Right renal cortex interstitium (tissue), 3 donors: ENCODE results near the gene CNTN4. TPM values are rescaled to one million over a fixed set of nuclear protein-coding genes. Genes with fewer than 3 reads are reported as not detected.

Experiments
- DNase-seq, 3 donors: peaks; one replicate each; pipeline ENCODE4 v3.0.0-alpha.2; 2013; ENCODE audit warnings: low read depth in 3 of 3, low spot score in 2 of 3
- polyA plus RNA-seq, 3 donors: library from polyadenylated mRNA; unstranded; fragments of 120-200 nt; gene quantifications; one replicate each; pipeline ENCODE4 v1.2.1, GENCODE V29; 2013; ENCODE audit not compliant: insufficient read length in 3 of 3

Gene CNTN4
- polyA plus RNA-seq, 3 donors, result 27.7 to 33.1 (median 28.5) TPM

DNA sequence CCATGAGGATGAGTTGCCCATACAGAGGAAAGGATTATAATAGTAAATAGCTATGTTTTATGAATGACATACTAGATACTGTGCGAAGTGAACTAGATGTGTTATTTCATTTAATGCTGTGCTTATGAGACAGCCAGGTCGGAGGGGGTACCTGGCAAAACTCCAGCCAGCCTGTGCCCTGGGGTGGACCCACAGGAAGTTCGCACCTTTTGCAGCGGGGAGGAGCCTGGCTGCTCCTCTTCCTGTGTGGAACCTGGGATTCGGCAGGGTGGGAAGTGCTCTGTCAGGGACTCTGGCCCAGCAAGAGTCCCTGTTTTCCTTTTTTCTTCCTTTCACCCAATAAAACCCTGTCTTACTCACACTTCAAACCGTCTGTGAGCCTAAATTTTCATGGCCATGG, 559.3 kb downstream of the CNTN4 start:
- no peak for DNase-seq

DNA sequence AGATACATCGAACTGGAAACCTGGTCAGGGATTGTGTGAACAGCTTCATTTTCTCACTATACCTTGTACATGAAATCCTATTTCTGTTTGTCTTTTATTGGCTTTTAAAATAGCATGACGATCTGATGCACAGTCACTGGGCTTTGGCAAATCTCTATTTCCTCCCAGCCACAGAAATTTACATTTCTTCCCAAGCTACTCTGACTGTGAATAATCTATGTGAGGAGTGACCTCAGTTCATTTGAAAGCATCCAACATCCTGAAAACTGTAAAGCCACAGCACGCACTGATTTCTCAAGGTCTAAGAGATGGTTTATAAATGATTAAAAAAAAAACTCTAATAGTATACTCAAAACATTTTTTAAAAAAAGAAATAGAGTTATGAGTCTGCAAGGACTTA, 561.2 kb downstream of the CNTN4 start:
- no peak for DNase-seq

DNA sequence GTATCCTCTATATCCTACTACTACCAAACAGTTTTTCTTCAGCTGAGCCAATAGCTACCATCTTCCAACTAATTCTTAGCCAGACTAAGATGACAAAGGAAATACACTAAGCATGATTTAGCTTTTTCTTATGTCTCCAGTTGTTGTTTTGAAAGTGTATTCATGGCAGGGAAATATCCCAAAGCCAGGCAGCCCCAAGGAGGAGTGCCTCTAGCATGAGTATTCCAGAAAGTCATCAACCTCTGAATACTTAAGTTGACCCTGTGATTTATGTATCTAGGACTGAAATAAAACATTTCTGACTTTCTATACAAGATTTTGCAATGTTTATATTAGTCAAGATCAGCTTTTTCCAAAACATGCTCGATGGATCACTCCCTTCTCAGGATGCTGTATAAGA, 562.4 kb downstream of the CNTN4 start:
- DNase-seq, result no peak

DNA sequence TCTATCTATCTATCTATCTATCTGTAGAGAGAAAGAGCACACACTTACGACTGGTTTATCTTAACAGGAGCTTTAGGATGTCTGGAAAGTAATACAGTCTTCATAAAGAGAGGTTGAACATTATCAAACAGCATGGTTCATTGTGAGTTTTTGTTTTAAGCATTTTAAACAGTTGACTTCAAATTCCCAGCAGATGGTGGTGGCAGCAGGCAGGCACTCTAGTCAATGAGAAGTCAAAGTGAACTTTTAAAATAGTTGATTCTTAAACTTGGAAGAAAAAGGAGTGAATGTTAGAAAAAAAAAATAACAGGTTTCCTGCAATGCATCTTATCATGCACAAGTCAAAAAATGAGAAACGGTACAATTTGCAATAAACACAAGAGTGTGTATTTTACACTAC, 578.8 kb downstream of the CNTN4 start:
- no peak for DNase-seq

- no peak for DNase-seq
Observed at GRCh38 chr3:2680236-2680635, 581.6 kb downstream of the CNTN4 start.

- DNase-seq, result no peak
Observed at GRCh38 chr3:2684046-2684445, 585.4 kb downstream of the CNTN4 start.

DNA sequence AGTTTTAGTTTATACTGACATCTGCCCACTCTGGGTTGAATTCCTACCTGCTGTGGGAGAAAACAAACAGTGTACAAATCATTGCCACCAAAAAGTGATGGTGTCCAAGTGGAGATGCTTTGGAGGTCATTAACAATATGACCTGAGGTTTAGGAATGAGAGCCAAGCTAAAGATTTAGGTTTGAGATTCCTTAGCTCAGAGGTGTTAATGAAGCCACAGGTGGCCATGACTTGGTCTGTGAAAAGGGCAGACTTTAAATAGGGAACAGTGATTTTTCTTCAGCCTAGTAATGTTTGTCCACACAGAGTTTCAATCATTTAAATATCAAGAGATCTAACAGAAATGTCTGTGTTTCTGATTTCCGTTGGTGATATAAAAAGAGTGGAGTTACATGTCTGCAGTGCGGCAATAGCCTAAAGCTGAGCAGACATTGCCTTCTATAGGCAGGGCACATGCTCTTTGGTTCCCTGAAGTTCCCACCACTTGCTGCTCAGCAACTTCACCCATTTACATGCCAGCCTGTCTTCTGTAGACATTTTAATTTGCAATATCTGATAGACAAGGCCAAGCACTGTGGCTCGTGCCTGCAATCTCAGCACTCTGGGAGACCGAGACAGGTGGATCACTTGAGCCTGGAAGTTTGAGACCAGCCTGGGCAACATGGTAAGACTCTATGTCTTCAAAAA, 588.3 kb downstream of the CNTN4 start:
- DNase-seq, result no peak

GRCh38 chr3:2697589-2697988, 598.9 kb downstream of the CNTN4 start:
- no peak for DNase-seq

- DNase-seq, result no peak
Observed at GRCh38 chr3:2701471-2701870, 602.8 kb downstream of the CNTN4 start.

DNA sequence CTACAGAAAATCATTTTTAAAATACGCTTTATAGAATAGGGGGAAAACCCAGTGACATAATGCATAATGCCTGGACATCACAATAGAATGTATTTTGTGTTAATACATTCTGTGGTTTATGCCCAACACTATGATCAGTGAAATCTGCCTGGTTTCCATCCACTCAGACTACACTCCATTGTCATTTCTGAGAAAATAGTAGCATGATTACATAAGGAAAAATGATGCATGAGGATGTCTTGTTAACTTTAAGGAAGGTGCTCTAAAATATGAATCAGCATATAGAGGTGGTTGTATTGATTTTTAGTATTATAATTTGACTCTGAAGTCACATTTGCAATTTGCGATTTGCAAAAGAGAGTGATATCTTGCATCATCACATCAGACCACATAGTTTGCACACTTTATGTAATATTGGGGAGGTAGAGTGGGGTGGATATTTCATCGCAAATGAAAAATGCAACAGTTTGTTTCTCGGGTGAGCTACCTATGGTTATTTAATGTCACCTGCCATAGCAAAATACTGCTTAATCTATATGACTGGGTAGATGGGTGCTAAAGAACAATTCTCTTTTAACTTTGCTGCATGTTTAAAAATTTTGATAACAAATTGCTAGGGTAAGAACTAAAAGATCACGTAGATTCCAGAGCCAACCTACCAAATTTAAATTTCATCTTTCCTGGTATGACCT, 607.6 kb downstream of the CNTN4 start:
- DNase-seq, result no peak

GRCh38 chr3:2706836-2707210, 608.2 kb downstream of the CNTN4 start:
- no peak for DNase-seq

DNA sequence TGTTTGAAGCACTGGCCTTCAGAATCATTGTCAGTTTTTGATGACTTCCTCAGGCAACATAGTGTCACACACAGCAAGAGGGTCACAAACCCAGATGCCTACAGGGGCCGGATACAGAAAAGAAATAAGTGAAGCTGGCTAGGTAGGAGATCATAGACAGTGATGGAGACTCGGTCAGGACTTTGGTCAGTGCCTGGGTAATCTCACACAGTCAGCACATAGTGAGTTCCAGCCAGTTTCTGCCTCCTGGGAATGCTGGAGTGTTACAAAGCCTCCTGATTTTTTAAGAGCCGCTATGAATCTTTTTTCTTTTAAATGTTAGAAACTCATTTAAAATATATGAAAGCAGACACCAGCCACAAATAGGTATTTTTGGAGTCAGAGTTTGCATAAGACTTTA, 612.4 kb downstream of the CNTN4 start:
- no peak for DNase-seq

GRCh38 chr3:2713923-2714322, 615.3 kb downstream of the CNTN4 start:
- no peak for DNase-seq

DNA sequence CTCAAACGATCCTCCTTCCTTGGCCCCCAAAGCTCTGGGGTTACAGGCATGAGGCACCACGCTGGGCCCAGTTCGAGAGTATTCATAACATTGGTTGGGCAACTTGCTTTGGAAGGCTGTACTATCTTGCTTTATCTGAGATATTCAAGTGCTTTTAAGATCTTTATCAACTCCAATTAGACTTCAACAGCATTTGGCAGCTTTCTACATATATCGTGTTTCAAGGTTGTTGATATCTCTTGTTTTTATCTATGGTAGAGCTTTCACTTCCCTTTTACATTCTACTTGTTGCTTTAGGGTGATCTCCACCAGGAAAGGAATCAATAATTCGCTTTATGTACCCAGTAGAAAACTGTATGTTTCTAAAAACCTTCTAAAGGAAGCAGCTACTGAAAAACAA, 616.2 kb downstream of the CNTN4 start:
- DNase-seq, result no peak

DNA sequence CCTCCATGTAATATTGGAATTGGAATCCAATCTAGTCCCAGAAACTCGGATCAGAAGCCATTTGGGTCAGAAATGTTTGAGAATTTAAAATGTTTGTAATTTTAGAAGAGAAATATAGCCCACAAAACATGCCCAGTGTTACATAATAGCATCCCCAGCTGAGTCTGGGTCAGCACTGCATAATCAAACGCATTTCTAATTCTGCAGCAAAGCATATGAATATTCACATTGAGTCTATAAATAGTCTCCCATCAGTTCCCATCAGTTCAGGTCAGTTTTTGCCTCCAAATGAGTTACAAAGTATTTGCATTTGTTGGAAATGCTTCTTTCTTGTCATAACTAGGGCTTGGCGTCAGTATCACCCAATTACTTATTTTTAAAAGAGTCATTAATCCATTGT, 628.4 kb downstream of the CNTN4 start:
- no peak for DNase-seq

DNA sequence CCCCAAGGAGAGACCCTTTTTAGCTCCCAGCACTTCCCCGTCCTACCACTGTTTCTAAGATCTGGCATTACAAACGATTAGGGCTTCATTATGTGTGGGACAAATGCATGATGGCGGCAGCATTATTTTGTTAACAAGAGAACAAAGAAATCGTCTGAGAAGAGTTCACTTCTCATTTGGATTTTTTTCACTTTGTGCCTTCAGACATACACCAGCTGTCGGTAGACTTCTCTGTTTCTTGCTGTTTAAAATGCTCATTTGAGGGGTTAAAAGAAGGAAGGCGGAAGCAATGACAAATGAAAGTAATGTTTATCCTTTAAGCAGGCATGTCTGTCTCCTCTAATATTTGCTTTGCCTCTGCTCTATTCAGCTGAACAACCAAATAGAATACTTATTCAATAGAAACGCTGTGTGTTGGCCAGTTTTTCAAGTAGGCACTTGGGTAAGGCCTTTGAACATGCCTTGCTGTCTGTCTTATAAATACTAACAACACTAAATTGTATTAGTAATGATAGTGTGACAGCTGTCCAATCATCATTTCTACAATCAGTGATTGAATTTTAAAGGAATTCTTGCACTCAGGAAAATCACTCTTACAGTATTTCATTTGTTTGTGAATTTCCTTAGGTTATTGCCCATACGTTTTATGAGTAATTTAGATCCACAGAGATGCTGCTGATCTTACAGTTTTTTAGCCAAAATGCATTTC, 629.1 kb downstream of the CNTN4 start:
- DNase-seq, result no peak

- no peak for DNase-seq
Observed at GRCh38 chr3:2731843-2732242, 633.2 kb downstream of the CNTN4 start.

GRCh38 chr3:2735392-2735894, 636.8 kb downstream of the CNTN4 start:
- DNase-seq, result no peak

DNA sequence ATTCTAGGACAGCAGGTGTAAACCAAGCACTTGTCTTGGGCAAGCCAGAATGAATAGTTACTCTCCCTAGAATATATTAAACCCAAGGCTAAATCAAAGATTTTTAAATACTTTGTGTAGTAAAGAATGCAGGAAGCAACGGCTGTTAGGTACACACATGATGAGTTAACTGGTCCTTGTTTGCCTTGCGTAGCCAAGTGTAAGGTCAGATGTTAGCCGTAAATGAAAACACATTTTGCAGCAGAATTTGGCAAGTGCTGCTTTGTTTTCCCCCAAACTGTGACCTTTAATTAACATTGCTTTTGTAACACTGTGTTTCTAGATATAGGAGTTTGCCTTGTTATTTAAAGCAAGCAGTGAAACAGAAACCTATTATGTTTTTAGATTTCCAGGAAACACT, 642.9 kb downstream of the CNTN4 start:
- DNase-seq, result no peak

- DNase-seq, result no peak
Observed at GRCh38 chr3:2765002-2765579, 666.4 kb downstream of the CNTN4 start.

DNA sequence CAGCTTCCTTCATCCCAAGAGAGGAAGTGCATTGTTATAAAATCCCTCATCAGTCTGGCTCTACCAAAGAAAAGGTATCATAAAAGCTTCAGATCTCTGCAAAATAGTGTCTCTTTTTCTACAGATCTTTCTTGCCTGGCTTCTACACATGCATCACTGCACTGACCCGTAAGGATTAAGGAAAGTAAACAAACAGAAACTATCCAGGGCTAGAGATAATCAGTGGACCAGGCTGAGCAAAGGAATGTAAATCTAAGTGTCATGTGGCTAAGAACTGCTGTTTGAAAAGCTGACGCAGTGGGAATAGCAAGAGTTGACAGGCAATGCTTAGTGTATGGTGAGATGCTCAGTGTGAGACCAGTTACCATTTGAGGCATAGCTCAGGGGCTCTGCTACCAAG, 671.8 kb downstream of the CNTN4 start:
- peak in 2 of 3 donors; percentile 14 to 36 for DNase-seq
